ENCODE measurements around the gene RPS27L.

GRCh38 chr15:63181648-63182047, 24.4 kb upstream of the RPS27L start:
- no peak for TF ChIP-seq KAT7 (CRISPR knock-in tag; IDR thresholded peaks at IDR 0.05; ENCODE audit: borderline replicate concordance)
- TF ChIP-seq, protein P1, sequence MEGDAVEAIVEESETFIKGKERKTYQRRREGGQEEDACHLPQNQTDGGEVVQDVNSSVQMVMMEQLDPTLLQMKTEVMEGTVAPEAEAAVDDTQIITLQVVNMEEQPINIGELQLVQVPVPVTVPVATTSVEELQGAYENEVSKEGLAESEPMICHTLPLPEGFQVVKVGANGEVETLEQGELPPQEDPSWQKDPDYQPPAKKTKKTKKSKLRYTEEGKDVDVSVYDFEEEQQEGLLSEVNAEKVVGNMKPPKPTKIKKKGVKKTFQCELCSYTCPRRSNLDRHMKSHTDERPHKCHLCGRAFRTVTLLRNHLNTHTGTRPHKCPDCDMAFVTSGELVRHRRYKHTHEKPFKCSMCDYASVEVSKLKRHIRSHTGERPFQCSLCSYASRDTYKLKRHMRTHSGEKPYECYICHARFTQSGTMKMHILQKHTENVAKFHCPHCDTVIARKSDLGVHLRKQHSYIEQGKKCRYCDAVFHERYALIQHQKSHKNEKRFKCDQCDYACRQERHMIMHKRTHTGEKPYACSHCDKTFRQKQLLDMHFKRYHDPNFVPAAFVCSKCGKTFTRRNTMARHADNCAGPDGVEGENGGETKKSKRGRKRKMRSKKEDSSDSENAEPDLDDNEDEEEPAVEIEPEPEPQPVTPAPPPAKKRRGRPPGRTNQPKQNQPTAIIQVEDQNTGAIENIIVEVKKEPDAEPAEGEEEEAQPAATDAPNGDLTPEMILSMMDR (IDR thresholded peaks at IDR 0.05), result no peak
- TF ChIP-seq TEAD4 (CRISPR knock-in tag; IDR thresholded peaks at IDR 0.05), result no peak
- no peak for TF ChIP-seq ATF6 (CRISPR knock-in tag; IDR thresholded peaks at IDR 0.05)
- no peak for TF ChIP-seq ATF2 (CRISPR knock-in tag; IDR thresholded peaks at IDR 0.05; ENCODE audit: borderline replicate concordance, low read depth)
- no peak for TF ChIP-seq TCF7 (CRISPR knock-in tag; IDR thresholded peaks at IDR 0.05; ENCODE audit: low read depth)
